Spleen (tissue), 7 donors: ENCODE measurements around the gene NUDT16L1.

Source experiments
- CTCF ChIP-seq, 11 experiments: fragments of 200-600 bp in 7 of 11; fragments of 450-650 bp in 4 of 11; sonication (generic) in 4 of 11; IDR thresholded peaks in 8 of 11; conservative IDR thresholded peaks in 3 of 11; 1 replicate in 7 of 11; 2 replicates in 4 of 11; pipeline versions ENCODE4 v1.4.0 to v1.8.0; 2016 to 2021; ENCODE audit warnings: antibody characterized with exemption in 11 of 11, inconsistent platforms in 4 of 11, mild to moderate bottlenecking in 1 of 11
- POLR2A ChIP-seq, 3 donors: fragments of 450-650 bp; IDR thresholded peaks; one replicate each; pipeline ENCODE4 v1.5.1; 2017; ENCODE audit warnings: antibody characterized with exemption in 3 of 3, mild to moderate bottlenecking in 1 of 3
- POLR2AphosphoS5 ChIP-seq, 3 donors: sonication (generic); formaldehyde crosslinking; IDR thresholded peaks; one replicate each; pipeline ENCODE4 v1.5.1; 2017; ENCODE audit warnings: antibody characterized with exemption in 3 of 3
- donor health status: DM: no; HTN: no; CAD: no; lungs with moderate emphysema.
- donor health status: DM: no; HTN: no; CAD: no.
- donor health status: DM: no; HTN: no; CAD: no.

- no peak for TF ChIP-seq POLR2A (IDR thresholded peaks at IDR 0.05)
- no peak for TF ChIP-seq CTCF (IDR thresholded peaks at IDR 0.05 in 8 of 11, conservative IDR thresholded peaks at IDR 0.05 in 3 of 11)
- peak; percentile 40 to 63 (median 61) for TF ChIP-seq POLR2AphosphoS5 (IDR thresholded peaks at IDR 0.05)
Observed at GRCh38 chr16:4744555-4745273, 51.4 kb downstream of the NUDT16L1 start.
